ENCODE data around the gene DNLZ. TPM values are rescaled to one million over a fixed set of nuclear protein-coding genes. Genes with fewer than 3 reads are reported as not detected.

The DNLZ gene
- total and polyA plus RNA-seq, 2 donors = 4.2 to 14.9 TPM

DNA sequence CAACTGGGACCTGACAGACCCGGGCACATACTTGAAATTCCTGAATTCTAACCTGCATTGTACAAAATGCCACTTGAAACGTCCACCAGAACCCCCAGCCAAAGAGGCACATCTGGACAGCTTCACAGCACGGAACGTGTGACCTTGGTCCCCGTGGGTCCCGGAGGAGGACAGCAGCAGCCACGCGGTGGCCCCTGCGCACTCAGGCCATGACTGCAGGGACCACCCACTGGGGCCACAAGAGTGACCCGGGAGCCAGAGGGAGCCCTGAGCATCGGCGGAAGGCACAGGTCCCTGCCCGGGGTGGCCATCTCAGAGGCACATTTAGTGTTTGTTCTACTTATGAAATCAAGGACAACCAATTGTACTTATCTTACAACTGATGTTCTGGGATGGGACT is 38.5 kb upstream of the DNLZ start:
- no peak for DNase-seq (ENCODE audit: extremely low spot score)
- Histone ChIP-seq H3K36me3 (ENCODE audit: insufficient read depth) (no peaks in the 10 kb centered on the region), H3K4me3 (ENCODE audit: low read depth, low read length) (no peak overlapping the region), H3K27ac (ENCODE audit: low read depth) (no peak overlapping the region), H3K4me1 (ENCODE audit: insufficient read depth) (no peaks in the 10 kb centered on the region)
- 77% methylated on average over 13 of the region's 13 CpGs for WGBS

DNA sequence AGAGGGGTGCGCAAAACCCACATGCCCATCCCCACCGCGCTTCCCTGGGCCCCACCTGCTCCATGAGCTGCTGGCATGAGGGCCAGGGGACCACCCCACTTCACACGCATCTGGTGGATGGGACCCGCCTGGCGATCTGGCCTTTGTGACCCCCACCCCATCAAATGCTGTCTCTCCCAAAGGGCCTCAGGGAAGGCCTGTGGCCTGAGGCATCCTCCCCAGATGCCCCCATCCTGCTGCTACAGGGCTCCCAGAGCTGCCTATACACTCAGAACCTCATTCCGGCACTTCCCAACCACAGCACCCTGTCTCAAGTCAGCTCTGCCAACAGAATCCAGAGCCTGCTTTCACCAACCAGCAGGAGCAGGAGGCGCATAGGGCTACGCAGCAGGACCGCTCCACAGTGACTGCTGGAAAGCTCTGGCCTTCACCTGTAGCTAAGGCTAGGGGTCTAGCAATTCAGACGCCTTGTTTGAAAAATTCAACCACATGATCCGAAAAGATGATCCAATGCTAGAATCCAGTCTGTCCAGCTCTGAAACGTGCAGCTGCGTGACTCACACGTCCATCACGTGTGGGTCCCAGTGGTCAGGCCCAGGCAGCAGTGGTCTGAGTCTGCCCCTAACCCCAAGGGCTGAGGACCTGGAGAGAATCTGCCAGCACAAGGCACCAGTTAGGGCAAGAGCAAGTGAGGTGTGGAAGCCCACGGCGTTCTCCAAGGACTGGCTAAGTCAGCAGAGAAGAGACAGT is 37.8 kb upstream of the DNLZ start:
- no peaks in the 10 kb centered on the region for H3K36me3 ChIP-seq (ENCODE audit: insufficient read depth)
- DNase-seq (ENCODE audit: extremely low spot score) = no peak

DNA sequence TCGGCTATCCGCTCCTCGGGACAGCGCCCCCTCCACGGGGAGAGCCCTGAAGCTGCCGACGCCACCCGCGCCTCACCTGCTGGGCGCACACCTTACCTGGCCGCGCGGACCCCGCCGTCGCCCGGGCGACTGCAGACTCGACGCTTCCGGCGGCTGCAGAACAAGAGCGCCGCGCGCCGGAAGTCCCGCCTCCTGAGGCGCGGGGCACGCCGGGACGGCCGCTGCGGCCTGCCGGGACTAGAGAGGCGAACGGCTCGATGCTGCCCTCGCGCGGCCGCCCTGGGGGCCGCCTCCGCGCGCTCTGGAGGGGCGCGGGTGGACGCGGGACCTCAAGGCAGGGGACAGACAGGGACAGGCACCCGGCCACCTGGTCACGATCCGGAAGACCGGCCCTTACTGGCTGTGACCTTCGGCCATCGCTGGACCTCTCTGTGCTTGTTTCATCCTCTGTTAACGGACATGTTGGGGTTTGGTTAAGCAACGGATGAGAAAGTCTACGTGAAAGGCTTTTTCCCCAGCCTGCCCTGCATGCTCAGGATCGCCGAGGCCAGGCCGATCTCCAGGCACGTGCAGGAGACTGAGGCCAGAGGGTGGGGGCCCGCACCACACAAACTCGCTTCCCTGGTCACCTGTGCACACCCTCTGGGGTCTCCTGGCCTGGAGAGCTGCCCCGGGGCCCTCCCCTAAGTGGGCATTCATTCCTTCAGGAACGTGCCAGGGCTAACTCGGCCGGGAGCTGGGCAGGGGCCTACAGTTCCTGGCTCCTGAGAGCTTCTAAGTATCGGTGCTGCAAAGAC is 36.7 kb upstream of the DNLZ start, which contains the start of gene SNAPC4:
TSS of gene SNAPC4 (minus strand) at position 133 of the 797 bp plus-strand sequence. CDS start 1,742 bp downstream, outside the sequence.
- no peaks in the 10 kb centered on the region for H3K4me1 ChIP-seq (ENCODE audit: insufficient read depth)
- H3K36me3 ChIP-seq (ENCODE audit: insufficient read depth) = no peaks in the 10 kb centered on the region
- H3K27ac ChIP-seq (ENCODE audit: low read depth) = no peak within 1 kb of the TSS
- WGBS = 6% methylated on average over 71 of the region's 71 CpGs
- DNase-seq (ENCODE audit: extremely low spot score) = peak; percentile 47
- H3K4me3 ChIP-seq (ENCODE audit: low read depth, low read length) = peak within 1 kb of the TSS; percentile 95

More for the DNA sequence above, 37.8 kb upstream of the DNLZ start:
- Histone ChIP-seq H3K27ac (ENCODE audit: low read depth) (no peak overlapping the region), H3K4me1 (ENCODE audit: insufficient read depth) (no peaks in the 10 kb centered on the region), H3K4me3 (ENCODE audit: low read depth, low read length) (no peak overlapping the region)
- 89% methylated on average over 18 of the region's 18 CpGs for WGBS

DNA sequence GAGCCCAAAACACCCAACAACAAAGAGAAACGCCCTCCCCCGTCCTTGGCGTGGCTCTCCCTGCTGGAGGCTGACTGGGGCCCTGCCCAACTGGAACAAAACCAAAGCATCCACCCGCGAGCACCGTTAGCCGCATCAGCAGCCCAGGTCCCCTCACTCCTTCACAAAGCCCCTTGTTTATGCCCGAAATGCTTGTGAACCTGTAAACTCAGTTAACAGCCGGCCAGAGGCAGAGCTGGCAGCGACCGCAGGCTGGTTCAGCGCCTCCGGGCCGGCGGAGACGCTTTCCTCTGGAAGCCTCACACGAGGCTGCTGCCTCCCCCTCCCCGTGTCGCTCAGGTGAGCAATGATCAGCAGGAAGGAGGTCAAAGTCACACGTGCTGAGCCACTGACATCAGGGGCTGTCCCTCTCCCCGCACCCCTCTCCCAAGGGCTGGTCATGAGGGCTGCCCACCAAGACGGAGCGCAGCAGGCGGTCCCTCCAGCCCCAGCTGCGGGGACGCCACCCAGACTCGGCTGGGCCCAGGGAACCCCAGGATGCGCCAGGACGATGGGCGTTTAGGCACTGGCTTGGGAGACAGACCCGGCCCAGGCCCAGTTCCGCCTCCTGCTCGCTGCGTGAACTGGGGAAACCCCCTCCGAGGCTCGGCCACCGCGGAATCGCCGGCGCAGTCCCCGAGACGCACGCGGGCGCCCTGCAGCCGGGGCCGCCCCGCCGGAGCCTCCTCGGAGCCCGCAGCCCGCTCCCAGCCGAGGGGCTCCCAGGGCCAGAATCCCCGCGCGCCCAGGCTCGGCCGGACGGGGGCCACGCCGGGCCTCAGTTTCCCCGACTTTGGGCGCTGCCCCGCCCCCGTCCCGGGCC is 35.9 kb upstream of the DNLZ start:
- Histone ChIP-seq H3K4me3 (ENCODE audit: low read depth, low read length) (peak overlapping the region; percentile 95), H3K4me1 (ENCODE audit: insufficient read depth) (no peaks in the 10 kb centered on the region), H3K27ac (ENCODE audit: low read depth) (no peak overlapping the region), H3K36me3 (ENCODE audit: insufficient read depth) (no peaks in the 10 kb centered on the region)
- no peak for DNase-seq (ENCODE audit: extremely low spot score)
- WGBS = 1% methylated on average over 67 of the region's 67 CpGs

DNA sequence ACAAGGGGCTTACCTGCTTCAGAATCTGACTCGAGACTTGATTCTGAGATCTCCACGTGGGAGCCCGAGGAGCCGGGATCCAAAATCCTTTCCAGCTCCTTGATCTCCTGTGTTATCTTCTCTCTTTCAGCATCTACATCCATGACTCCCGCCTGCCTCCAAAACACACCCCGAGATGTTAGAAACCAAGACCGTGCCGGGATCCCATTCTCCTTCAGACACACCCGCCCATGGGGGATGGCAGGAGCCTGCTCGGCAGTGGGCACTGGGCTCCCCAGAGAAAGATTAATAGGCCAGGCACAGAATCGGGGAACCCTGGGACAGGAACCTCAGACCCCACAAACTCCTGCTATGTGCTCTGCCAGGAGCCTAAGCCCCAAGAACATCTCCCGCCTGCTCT is 34.7 kb upstream of the DNLZ start:
- H3K27ac ChIP-seq (ENCODE audit: low read depth) = no peak overlapping the region
- H3K4me3 ChIP-seq (ENCODE audit: low read depth, low read length) = no peak overlapping the region
- H3K36me3 ChIP-seq (ENCODE audit: insufficient read depth) = no peaks in the 10 kb centered on the region
- no peak for DNase-seq (ENCODE audit: extremely low spot score)
- H3K4me1 ChIP-seq (ENCODE audit: insufficient read depth) = no peaks in the 10 kb centered on the region
- 94% methylated on average over 12 of the region's 12 CpGs for WGBS

DNA sequence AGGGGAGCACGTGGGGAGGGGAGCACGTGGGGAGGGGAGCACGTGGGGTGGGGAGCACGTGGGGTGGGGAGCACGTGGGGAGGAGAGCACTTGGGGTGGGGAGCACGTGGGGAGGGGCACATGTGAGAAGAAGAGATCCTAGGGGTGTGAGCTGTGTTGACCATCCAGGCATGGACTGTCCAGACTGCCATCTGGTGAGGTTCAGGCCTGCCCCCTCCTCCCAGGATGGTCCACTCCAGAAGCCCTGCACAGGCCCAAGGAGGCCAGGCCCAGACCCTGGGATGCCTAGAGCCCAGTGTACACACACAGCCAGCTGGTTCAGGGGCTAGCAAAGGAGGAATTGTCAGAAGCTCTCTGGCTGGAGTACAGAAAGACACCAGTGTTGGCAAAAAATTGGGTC is 34.1 kb upstream of the DNLZ start:
- H3K36me3 ChIP-seq (ENCODE audit: insufficient read depth) = no peaks in the 10 kb centered on the region
- H3K4me3 ChIP-seq (ENCODE audit: low read depth, low read length) = no peak overlapping the region
- WGBS = 74% methylated on average over 6 of the region's 6 CpGs
- H3K4me1 ChIP-seq (ENCODE audit: insufficient read depth) = no peaks in the 10 kb centered on the region
- DNase-seq (ENCODE audit: extremely low spot score) = no peak
- H3K27ac ChIP-seq (ENCODE audit: low read depth) = no peak overlapping the region

DNA sequence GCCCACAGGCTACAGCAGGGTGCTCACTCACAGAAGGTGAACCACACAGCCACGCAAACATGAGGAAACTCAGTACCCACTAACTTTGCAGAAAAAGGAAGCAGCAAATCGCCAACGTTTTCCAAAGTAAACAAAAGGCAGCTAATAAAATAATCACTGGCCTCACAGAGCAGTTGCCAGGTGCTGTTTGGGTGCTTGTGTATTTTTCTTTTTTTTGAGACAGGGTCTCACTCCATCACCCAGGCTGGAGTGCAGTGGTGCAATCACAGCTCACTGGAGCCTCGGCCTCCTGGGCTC is 32.6 kb upstream of the DNLZ start:
- 74% methylated on average over 4 of the region's 4 CpGs for WGBS
- Histone ChIP-seq H3K27ac (ENCODE audit: low read depth) (no peak overlapping the region), H3K4me3 (ENCODE audit: low read depth, low read length) (no peak overlapping the region), H3K4me1 (ENCODE audit: insufficient read depth) (no peaks in the 10 kb centered on the region), H3K36me3 (ENCODE audit: insufficient read depth) (peaks cover 2% of the 10 kb centered on the region)
- DNase-seq (ENCODE audit: extremely low spot score) = no peak

DNA sequence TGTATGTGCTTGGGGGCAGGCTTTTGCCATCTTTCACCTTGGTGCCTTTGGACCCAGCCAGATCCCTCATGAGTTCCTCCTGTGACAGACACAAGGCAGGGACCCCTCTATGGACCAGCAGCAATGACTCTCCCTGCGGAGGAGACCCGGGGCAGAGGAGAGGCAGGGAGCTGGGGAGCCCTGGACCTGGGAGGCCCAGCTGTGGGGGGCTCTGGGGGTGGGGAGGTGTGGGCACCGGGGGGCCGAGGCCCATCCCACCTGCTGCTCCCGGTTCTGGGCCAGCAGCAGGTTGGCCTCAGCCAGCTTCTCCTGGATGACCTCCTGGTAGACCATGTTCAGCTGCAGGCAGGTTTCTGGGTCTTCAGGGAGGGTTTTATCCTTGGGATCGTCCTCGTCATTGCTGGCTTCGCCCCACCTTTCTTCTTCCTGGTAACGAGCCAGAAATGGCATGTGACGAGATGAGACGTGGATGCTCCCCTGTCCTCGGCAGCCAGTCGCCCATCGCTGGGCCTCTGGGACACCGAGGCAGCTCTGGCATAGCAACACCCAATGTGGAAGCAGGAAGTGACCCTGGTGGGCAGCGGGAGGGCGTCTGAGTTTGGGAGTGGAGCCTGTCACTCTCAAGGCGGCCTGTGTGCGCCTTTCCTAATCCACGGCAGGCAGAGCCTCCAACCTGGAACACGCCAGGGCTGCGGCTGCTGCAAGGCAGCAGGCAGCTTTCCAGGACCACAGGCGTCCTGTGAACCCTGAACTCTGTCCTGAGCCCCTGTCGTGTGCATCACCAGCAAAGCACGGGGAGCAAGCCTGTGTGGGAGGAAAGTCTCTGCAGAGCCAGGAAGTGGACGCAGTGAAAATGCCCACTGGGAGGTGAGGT is 32.0 kb upstream of the DNLZ start:
- no peak for DNase-seq (ENCODE audit: extremely low spot score)
- H3K36me3 ChIP-seq (ENCODE audit: insufficient read depth) = peaks cover 2% of the 10 kb centered on the region
- H3K4me1 ChIP-seq (ENCODE audit: insufficient read depth) = no peaks in the 10 kb centered on the region
- WGBS = 92% methylated on average over 26 of the region's 26 CpGs
- H3K4me3 ChIP-seq (ENCODE audit: low read depth, low read length) = no peak overlapping the region
- no peak overlapping the region for H3K27ac ChIP-seq (ENCODE audit: low read depth)

DNA sequence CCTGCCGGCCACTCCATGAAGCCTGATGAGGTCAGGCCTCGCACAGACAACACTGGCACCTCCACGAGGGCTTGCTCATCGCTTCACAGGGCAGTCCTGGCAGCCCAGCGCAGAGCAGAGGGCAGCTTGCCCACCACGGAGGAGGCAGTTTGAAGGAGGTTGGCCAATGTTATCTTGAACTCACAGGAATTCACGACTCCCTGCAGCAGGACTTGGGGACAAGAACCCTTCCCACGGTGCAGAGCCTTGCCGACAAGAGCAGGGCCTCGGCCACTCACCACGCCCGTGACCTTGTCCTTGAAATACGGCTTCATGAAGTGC is 31.4 kb upstream of the DNLZ start:
- 92% methylated on average over 13 of the region's 13 CpGs for WGBS
- H3K27ac ChIP-seq (ENCODE audit: low read depth) = no peak overlapping the region
- peaks cover 2% of the 10 kb centered on the region for H3K36me3 ChIP-seq (ENCODE audit: insufficient read depth)
- DNase-seq (ENCODE audit: extremely low spot score) = no peak
- no peak overlapping the region for H3K4me3 ChIP-seq (ENCODE audit: low read depth, low read length)
- H3K4me1 ChIP-seq (ENCODE audit: insufficient read depth) = no peaks in the 10 kb centered on the region

DNA sequence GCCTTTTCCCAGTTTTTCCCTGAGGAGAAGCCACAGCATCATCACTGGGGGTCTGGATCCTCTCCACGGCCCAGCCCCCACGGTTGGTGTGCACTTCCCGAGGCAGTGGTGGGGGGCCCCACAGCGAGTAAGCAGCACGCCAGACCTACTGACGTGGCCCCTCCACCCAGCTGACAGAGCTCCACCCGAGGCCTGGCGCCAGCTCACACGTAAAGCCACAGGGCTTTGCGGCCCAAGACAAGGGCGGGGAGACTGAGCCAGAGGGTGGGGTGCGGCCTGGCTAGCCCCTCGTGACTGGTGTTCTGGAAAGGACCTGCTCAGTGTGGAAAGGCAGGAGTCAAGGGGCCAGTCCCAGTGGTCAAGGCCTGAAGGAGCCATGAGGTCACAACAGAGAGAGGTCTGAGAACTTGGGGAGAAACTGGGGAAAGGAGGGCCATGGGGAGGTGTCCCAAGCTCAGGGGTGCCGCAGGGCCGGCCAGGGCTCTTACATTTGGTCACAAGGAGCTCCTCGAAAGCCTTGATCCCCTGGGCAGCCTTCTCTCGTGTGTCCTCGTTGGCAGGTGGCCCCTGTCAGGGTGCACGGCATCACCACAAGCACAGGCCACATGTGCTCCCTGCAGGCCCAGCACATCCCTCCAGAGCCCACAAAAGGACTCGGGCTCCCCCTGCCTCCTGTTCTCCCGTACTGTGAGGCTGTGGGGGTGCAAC is 30.9 kb upstream of the DNLZ start:
- DNase-seq (ENCODE audit: extremely low spot score) = no peak

DNA sequence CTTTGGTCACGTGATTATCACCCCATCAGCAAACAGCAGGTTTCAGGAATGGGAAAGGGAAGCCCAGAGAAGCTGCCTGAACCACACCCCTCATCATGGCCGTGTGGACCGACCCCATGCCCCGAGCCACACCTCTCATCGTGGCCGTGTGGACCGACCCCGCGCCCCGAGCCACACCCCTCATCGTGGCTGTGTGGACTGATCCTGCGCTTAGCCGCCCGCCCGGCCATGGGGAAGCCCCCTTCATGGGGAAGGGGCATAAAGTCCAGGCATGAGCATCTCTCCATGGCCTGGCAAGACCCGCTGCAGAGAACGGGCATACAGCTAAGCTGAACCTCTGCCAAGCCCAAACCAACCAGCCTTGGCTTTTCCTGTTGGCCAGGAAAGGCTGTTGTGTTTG is 30.0 kb upstream of the DNLZ start:
- Histone ChIP-seq H3K4me1 (ENCODE audit: insufficient read depth) (no peaks in the 10 kb centered on the region), H3K36me3 (ENCODE audit: insufficient read depth) (peaks cover 2% of the 10 kb centered on the region), H3K27ac (ENCODE audit: low read depth) (no peak overlapping the region), H3K4me3 (ENCODE audit: low read depth, low read length) (no peak overlapping the region)
- DNase-seq (ENCODE audit: extremely low spot score) = no peak
- WGBS = 87% methylated on average over 17 of the region's 17 CpGs

More for the DNA sequence above, 30.9 kb upstream of the DNLZ start:
- Histone ChIP-seq H3K4me1 (ENCODE audit: insufficient read depth) (no peaks in the 10 kb centered on the region), H3K36me3 (ENCODE audit: insufficient read depth) (peaks cover 2% of the 10 kb centered on the region), H3K27ac (ENCODE audit: low read depth) (no peak overlapping the region), H3K4me3 (ENCODE audit: low read depth, low read length) (no peak overlapping the region)
- WGBS = 86% methylated on average over 21 of the region's 21 CpGs

DNA sequence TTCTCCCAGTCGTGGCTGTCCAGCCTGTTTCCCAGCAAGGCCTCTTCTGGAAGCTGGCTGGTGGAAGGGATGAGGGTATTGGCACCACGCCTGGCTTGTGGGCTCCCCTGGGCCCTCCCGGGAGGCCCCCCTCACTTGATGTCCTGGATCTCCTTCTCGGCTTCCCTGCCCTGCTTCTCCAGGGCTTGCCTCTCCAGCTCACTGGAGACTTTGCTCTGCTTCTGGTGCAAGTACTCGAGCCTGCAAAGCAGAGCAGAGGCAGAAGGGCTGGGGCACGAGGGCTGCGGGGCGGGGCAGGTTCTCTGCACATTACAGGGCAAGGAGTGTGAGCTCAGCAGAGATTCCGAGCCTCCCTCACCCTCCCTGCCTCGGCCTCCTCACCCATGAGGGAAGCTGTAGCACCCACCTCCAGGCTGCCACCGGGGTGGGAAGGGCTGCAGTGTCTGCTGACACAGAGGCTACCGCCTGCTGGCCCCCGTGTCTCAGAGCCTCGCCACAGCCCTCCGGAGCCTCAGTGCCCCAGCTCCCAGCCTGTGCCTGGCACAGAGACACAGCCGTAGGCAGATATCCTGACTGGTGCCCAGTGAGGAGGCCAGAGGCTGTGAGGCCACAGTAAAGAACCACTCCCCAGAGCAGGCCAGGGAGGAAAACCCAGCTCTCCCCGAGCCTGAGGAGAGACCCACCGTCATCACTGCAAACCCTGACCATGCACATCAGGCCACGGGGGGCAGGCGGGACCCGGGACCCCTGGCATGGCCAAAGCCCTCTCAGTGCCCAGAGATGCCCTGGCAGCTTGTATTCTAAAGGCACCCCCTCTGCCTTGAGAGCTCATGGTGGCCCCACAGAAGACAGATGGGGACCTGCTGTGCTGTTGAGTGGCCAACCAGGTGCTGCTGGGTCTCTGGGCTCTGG is 29.2 kb upstream of the DNLZ start:
- no peak for DNase-seq (ENCODE audit: extremely low spot score)
- Histone ChIP-seq H3K4me3 (ENCODE audit: low read depth, low read length) (no peak overlapping the region), H3K27ac (ENCODE audit: low read depth) (no peak overlapping the region), H3K4me1 (ENCODE audit: insufficient read depth) (no peaks in the 10 kb centered on the region), H3K36me3 (ENCODE audit: insufficient read depth) (peaks cover 2% of the 10 kb centered on the region)
- WGBS = 86% methylated on average over 21 of the region's 21 CpGs

Data from urinary bladder (tissue), 4 donors.